HAP-1 (cell line): ENCODE data around the gene HADHB.
"Not testable (repeated sequence)": the region's sequence is repeated elsewhere in the genome, so short reads cannot be mapped to it uniquely, and the experiment has no call there.

Experiments used
- DNase-seq, 2 experiments: peaks; one replicate each; pipeline ENCODE4 v3.0.0-alpha.2; 2016 to 2020; ENCODE audit warnings: low spot score in 2 of 2
- H3K27me3 ChIP-seq: fragments of 250-450 bp; sonication (Bioruptor Pico); 2 replicates; pipeline ENCODE4 v1.5.1; 2020; ENCODE audit warnings: low read depth, mild to moderate bottlenecking, moderate library complexity
- H3K36me3 ChIP-seq: fragments of 250-450 bp; sonication (Bioruptor Pico); replicated peaks from 2 replicates; pipeline ENCODE4 v1.5.1; 2020; ENCODE audit warnings: mild to moderate bottlenecking
- H3K4me1 ChIP-seq: fragments of 250-450 bp; sonication (Bioruptor Pico); 2 replicates; pipeline ENCODE4 v1.5.1; 2020; ENCODE audit warnings: mild to moderate bottlenecking
- H3K4me3 ChIP-seq: fragments of 250-450 bp; sonication (Bioruptor Pico); 2 replicates; pipeline ENCODE4 v1.5.1; 2020; ENCODE audit warnings: mild to moderate bottlenecking, moderate library complexity
- H3K9me3 ChIP-seq: fragments of 250-450 bp; sonication (Bioruptor Pico); 2 replicates; pipeline ENCODE4 v1.5.1; 2020; ENCODE audit warnings: mild to moderate bottlenecking, moderate library complexity
- in situ Hi-C: fragments of 300-500 bp; cut with MboI; formaldehyde crosslinking; loops from 3 replicates; pipeline ENCODE4 v1.14.3; 2020; ENCODE audit warnings: low sequenced_read_pairs, inconsistent platforms, mixed read lengths

HADHB gene

GRCh38 chr2:26258836-26259235, 14.1 kb downstream of the HADHB start:
- H3K36me3 ChIP-seq, H3K4me1 ChIP-seq, DNase-seq, H3K4me3 ChIP-seq, in situ Hi-C loops, H3K9me3 ChIP-seq, H3K27me3 ChIP-seq: not testable (repeated sequence)

DNA sequence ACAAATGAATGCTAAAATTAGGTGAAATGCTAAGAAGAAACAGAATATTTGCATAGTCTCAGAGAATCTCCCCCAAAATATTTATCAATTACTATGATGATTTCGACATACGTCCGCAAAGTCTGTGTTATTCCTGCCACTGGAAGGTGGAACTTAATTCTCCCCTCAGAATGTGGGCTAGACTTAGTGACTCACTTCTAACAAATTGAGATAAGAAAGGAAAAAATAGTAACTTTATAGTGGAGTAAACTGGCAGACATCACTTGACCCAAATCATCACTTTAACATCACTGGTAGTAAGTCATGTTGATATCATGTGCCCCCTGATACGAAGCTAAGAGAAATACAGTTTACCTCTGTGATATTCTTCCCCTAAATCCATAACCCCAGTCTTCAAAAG, 23.5 kb downstream of the HADHB start:
- no peaks in the 10 kb centered on the region for H3K9me3 ChIP-seq
- H3K36me3 ChIP-seq: 0 out of 2 replicates have a peak, but pooled peaks cover 9% of the 10 kb centered on the region
- H3K4me3 ChIP-seq: no peak overlapping the region
- H3K4me1 ChIP-seq: no peaks in the 10 kb centered on the region
- in situ Hi-C loops: no loop called here
- DNase-seq: no peak
- H3K27me3 ChIP-seq: no peaks in the 10 kb centered on the region

DNA sequence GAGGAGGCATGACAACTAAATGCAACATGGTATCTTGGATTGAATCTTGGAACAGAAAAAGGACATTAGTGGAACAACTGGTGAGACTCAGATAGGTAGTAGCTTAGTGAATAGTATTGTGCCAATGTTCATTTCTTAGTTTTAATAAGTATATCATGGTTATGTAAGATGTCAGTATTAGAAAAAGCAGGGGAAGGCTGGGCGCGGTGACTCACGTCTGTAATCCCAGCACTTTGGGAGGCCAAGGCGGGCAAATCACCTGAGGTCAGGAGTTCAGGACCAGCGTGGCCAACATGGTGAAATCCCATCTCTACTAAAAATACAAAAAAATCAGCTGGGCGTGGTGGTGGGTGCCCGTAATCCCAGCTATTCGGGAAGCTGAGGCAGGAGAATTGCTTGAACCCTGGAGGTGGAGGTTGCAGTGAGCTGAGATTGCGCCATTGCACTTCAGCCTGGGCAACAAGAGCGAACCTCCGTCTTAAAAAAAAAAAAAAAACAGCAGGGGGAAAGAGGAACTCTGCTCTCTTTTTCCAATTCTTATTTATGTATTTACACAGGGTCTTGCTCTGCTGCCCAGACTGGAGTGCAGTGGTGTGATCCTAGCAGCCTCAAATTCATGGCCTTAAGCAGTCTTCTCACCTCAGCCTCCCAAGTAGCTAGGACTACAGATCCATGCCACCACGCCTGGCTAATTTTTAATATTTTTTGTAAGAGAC, 24.1 kb downstream of the HADHB start:
- in situ Hi-C loops, DNase-seq, H3K4me3 ChIP-seq: not testable (repeated sequence)

GRCh38 chr2:26269571-26270158, 24.9 kb downstream of the HADHB start:
- H3K4me3 ChIP-seq: no peak overlapping the region
- DNase-seq: no peak
- in situ Hi-C loops: no loop called here
- H3K27me3 ChIP-seq: no peaks in the 10 kb centered on the region
- no peaks in the 10 kb centered on the region for H3K4me1 ChIP-seq
- 0 out of 2 replicates have a peak, but pooled peaks cover 3% of the 10 kb centered on the region for H3K36me3 ChIP-seq
- no peaks in the 10 kb centered on the region for H3K9me3 ChIP-seq

More for the DNA sequence above, 24.1 kb downstream of the HADHB start:
- not testable (repeated sequence) for H3K4me1 ChIP-seq, H3K36me3 ChIP-seq, H3K9me3 ChIP-seq, H3K27me3 ChIP-seq

- Histone ChIP-seq H3K4me3 (no peak overlapping the region), H3K9me3 (no peaks in the 10 kb centered on the region), H3K4me1 (no peaks in the 10 kb centered on the region), H3K27me3 (no peaks in the 10 kb centered on the region), H3K36me3 (0 out of 2 replicates have a peak, but pooled peaks cover 6% of the 10 kb centered on the region)
- in situ Hi-C loops: no loop called here
- no peak for DNase-seq
Observed at GRCh38 chr2:26270373-26270772, 25.6 kb downstream of the HADHB start.

- H3K27me3 ChIP-seq: no peaks in the 10 kb centered on the region
Observed at GRCh38 chr2:26273501-26273900, 28.8 kb downstream of the HADHB start.

GRCh38 chr2:26274058-26274613, 29.4 kb downstream of the HADHB start:
- no peak for DNase-seq
- Histone ChIP-seq H3K9me3 (no peaks in the 10 kb centered on the region), H3K27me3 (no peaks in the 10 kb centered on the region), H3K4me1 (no peaks in the 10 kb centered on the region), H3K4me3 (no peak overlapping the region), H3K36me3 (0 out of 2 replicates have a peak, but pooled peaks cover 6% of the 10 kb centered on the region)
- in situ Hi-C loops: no loop called here

More at GRCh38 chr2:26273501-26273900, 28.8 kb downstream of the HADHB start:
- Histone ChIP-seq H3K36me3 (0 out of 2 replicates have a peak, but pooled peaks cover 6% of the 10 kb centered on the region), H3K4me1 (no peaks in the 10 kb centered on the region), H3K9me3 (no peaks in the 10 kb centered on the region), H3K4me3 (no peak overlapping the region)
- in situ Hi-C loops: no loop called here
- DNase-seq: no peak

- Histone ChIP-seq H3K4me3 (no peak overlapping the region), H3K4me1 (no peaks in the 10 kb centered on the region), H3K36me3 (peaks cover 7% of the 10 kb centered on the region; the same call in 1 of the 2 replicates), H3K9me3 (no peaks in the 10 kb centered on the region), H3K27me3 (no peaks in the 10 kb centered on the region)
- in situ Hi-C loops: no loop called here
- no peak for DNase-seq
Observed at GRCh38 chr2:26276484-26277227, 31.9 kb downstream of the HADHB start.

- no peak for DNase-seq
- H3K36me3 ChIP-seq: peaks cover 22% of the 10 kb centered on the region
- no peaks in the 10 kb centered on the region for H3K27me3 ChIP-seq
- H3K9me3 ChIP-seq: no peaks in the 10 kb centered on the region
- no peak overlapping the region for H3K4me3 ChIP-seq
- no peaks in the 10 kb centered on the region for H3K4me1 ChIP-seq
- in situ Hi-C loops: no loop called here
Observed at GRCh38 chr2:26279886-26280285, 35.1 kb downstream of the HADHB start.

- DNase-seq: no peak
- in situ Hi-C loops: no loop called here
- Histone ChIP-seq H3K4me3 (no peak overlapping the region), H3K36me3 (peaks cover 23% of the 10 kb centered on the region), H3K9me3 (no peaks in the 10 kb centered on the region), H3K27me3 (no peaks in the 10 kb centered on the region), H3K4me1 (no peaks in the 10 kb centered on the region)
Observed at GRCh38 chr2:26281226-26281625, 36.5 kb downstream of the HADHB start.

- Histone ChIP-seq H3K36me3 (peaks cover 25% of the 10 kb centered on the region), H3K4me1 (no peaks in the 10 kb centered on the region), H3K4me3 (no peak overlapping the region), H3K9me3 (no peaks in the 10 kb centered on the region), H3K27me3 (no peaks in the 10 kb centered on the region)
- no peak for DNase-seq
- in situ Hi-C loops: no loop called here
Observed at GRCh38 chr2:26283606-26284005, 38.9 kb downstream of the HADHB start.

DNA sequence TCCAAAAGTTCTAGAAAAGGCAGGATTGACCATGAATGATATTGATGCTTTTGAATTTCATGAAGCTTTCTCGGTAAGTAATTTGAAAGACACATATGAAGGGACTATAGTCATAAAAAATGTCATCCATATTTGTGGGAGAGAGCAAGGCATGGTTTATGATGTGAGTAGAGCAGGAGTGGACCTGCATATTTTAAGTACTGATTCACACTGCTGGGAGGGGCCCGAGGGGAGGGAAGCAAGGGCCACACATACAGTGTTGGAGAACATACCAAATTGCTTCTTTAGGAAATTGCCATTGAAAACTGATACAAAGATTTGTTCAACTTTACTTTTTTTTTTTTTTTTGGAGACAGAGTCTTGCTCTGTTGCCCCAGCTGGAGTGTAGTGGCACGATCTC, 39.4 kb downstream of the HADHB start:
- no peak for DNase-seq
- H3K9me3 ChIP-seq: no peaks in the 10 kb centered on the region
- in situ Hi-C loops: no loop called here
- H3K4me1 ChIP-seq: no peaks in the 10 kb centered on the region
- H3K27me3 ChIP-seq: no peaks in the 10 kb centered on the region
- H3K36me3 ChIP-seq: peaks cover 25% of the 10 kb centered on the region
- no peak overlapping the region for H3K4me3 ChIP-seq

DNA sequence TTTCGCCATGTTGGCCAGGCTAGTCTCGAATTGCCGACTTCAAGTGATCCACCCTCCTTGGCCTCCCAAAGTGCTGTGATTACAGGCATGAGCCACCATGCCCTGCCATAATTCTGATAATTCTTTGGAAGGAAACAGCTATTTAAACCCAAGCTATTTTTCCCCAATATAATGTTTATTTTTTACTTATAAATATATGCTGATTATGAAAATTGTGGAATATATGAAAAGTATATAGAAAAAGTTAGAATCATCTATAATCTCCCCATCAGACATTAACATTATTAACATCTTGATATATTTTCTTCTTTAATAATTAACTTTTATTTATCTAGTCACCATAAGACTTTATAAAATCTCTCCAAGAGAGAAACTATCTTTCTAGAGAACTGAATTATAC, 41.2 kb downstream of the HADHB start:
- Histone ChIP-seq H3K27me3 (no peaks in the 10 kb centered on the region), H3K36me3 (peaks cover 22% of the 10 kb centered on the region), H3K9me3 (no peaks in the 10 kb centered on the region), H3K4me1 (no peaks in the 10 kb centered on the region), H3K4me3 (no peak overlapping the region)
- no peak for DNase-seq
- in situ Hi-C loops: no loop called here

GRCh38 chr2:26290001-26290400, 45.3 kb downstream of the HADHB start:
- no peak for DNase-seq
- in situ Hi-C loops: no loop called here
- no peaks in the 10 kb centered on the region for H3K27me3 ChIP-seq
- H3K4me1 ChIP-seq: no peaks in the 10 kb centered on the region
- H3K9me3 ChIP-seq: no peaks in the 10 kb centered on the region
- peaks cover 6% of the 10 kb centered on the region; the same call in 1 of the 2 replicates for H3K36me3 ChIP-seq
- H3K4me3 ChIP-seq: no peak overlapping the region
